GM12878 (cell line): ENCODE data around the gene SLC32A1. TPM values are rescaled to one million over a fixed set of nuclear protein-coding genes. Genes with fewer than 3 reads are reported as not detected.

Experiments used
- ATAC-seq: fragments of 200-7000 bp; cut with Tn5 transposase; 3 replicates; pipeline ENCODE4 v1.9.1; 2020; ENCODE audit warnings: mild to moderate bottlenecking, moderate library complexity
- BruUV-seq: library from RNA; stranded (reverse); fragments of 400-500 nt; replicated peaks from 2 replicates; lab custom pipeline; 2021; lab: Mats Ljungman, UMichigan
- CTCF ChIA-PET: fragments of 300-600 bp; sonication (Branson Sonifier 250); formaldehyde crosslinking; extraction: SDS; loops from one replicate; lab custom pipeline; 2021; ENCODE audit warnings: inconsistent platforms; lab: Yijun Ruan, JAX
- POLR2A ChIA-PET: fragments of 350-600 bp; formaldehyde crosslinking; extraction: SDS; loops from one replicate; lab custom pipeline; 2021; ENCODE audit warnings: inconsistent platforms; lab: Charles Lee
- RAD21 ChIA-PET: fragments of 300-600 bp; sonication (Branson Sonifier 250); formaldehyde crosslinking; loops from one replicate; lab custom pipeline; 2023; ENCODE audit warnings: antibody characterized with exemption; ENCODE audit not compliant: unreplicated experiment; lab: Charles Lee
- SMC1A ChIA-PET: fragments of 300-600 bp; sonication (Branson Sonifier 250); formaldehyde crosslinking; loops from one replicate; lab custom pipeline; 2023; ENCODE audit not compliant: unreplicated experiment, uncharacterized antibody; lab: Charles Lee
- DNase-seq: peaks from one replicate; pipeline ENCODE4 v3.0.0-alpha.2; 2011; ENCODE audit warnings: low read depth, low spot score
- FAIRE-seq: peaks from 3 replicates; lab custom pipeline; 2011; peaks lifted over from hg19 to GRCh38; lab: Jason Lieb, UNC
- H2AFZ ChIP-seq: 2 replicates; pipeline ENCODE4 v1.6.0; 2011; ENCODE audit warnings: low read depth, low read length, control low read depth; ENCODE audit not compliant: control insufficient read depth
- H3K27ac ChIP-seq: 2 replicates; pipeline ENCODE4 v1.5.1; 2011; ENCODE audit warnings: control low read depth; ENCODE audit not compliant: control insufficient read depth, insufficient read depth
- H3K27me3 ChIP-seq, 2 experiments: replicated peaks in 1 of 2; 2 replicates each; pipeline versions ENCODE4 v1.6.0 to v1.6.1; 2011; ENCODE audit warnings: low read length in 1 of 2; ENCODE audit not compliant: control insufficient read depth in 2 of 2, insufficient read depth in 2 of 2
- H3K36me3 ChIP-seq, 2 experiments: 2 replicates each; pipeline ENCODE4 v1.5.1; 2011; ENCODE audit warnings: low read length in 1 of 2; ENCODE audit not compliant: control insufficient read depth in 2 of 2, insufficient read depth in 2 of 2
- H3K4me1 ChIP-seq: 2 replicates; pipeline ENCODE4 v1.6.1; 2011; ENCODE audit warnings: mild to moderate bottlenecking, low read length, moderate library complexity, mixed read lengths; ENCODE audit not compliant: control insufficient read depth, insufficient read depth
- H3K4me2 ChIP-seq: 2 replicates; pipeline ENCODE4 v1.6.0; 2011; ENCODE audit warnings: control low read depth; ENCODE audit not compliant: control insufficient read depth, insufficient read depth
- H3K4me3 ChIP-seq: fragments of 200-600 bp; sonication (generic); 2 replicates; pipeline ENCODE4 v1.5.1; 2016
- H3K79me2 ChIP-seq: 2 replicates; pipeline ENCODE4 v1.6.0; 2011; ENCODE audit warnings: low read length; ENCODE audit not compliant: control insufficient read depth, insufficient read depth
- H3K9ac ChIP-seq: 2 replicates; pipeline ENCODE4 v1.8.0; 2011; ENCODE audit warnings: low read length, control low read depth, mixed read lengths; ENCODE audit not compliant: control insufficient read depth, insufficient read depth
- H3K9me3 ChIP-seq: replicated peaks from 3 replicates; pipeline ENCODE4 v1.5.1; 2011; ENCODE audit warnings: mild to moderate bottlenecking, low read length; ENCODE audit not compliant: control insufficient read depth, insufficient read depth
- H4K20me1 ChIP-seq: 2 replicates; pipeline ENCODE4 v1.6.0; 2011; ENCODE audit not compliant: control insufficient read depth, insufficient read depth
- E2F8 ChIP-seq: fragments of 450-650 bp; IDR thresholded peaks from 2 replicates; pipeline ENCODE4 v1.6.1; 2018; ENCODE audit warnings: mild to moderate bottlenecking, low read depth, moderate library complexity; ENCODE audit not compliant: partially characterized antibody
- IKZF1 ChIP-seq: fragments of 450-650 bp; conservative IDR thresholded peaks from 2 replicates; pipeline ENCODE4 v1.6.1; 2017; ENCODE audit warnings: antibody characterized with exemption, mild to moderate bottlenecking
- SP1 ChIP-seq: IDR thresholded peaks from one replicate; pipeline ENCODE4 v1.6.1; 2011; ENCODE audit warnings: low read depth, low read length
- ZBTB4 ChIP-seq: fragments of 450-650 bp; formaldehyde crosslinking; IDR thresholded peaks from 2 replicates; pipeline ENCODE4 v1.4.0; 2022; ENCODE audit warnings: mild to moderate bottlenecking, moderate library complexity
- ZBTB40 ChIP-seq: fragments of 450-650 bp; IDR thresholded peaks from 2 replicates; pipeline ENCODE4 v1.6.1; 2016; ENCODE audit warnings: mild to moderate bottlenecking, moderate library complexity, borderline replicate concordance
- WGBS: methylation state at CpG from one replicate; pipeline ENCODE4 v1.1.6; 2016; ENCODE audit warnings: low lambda C conversion rate; ENCODE audit not compliant: insufficient replicate concordance, insufficient coverage; ENCODE audit errors: missing lambda C conversion rate; 5-methylcytosine and 5-hydroxymethylcytosine counted together
- in situ Hi-C: fragments of 300-500 bp; cut with MboI; formaldehyde crosslinking; loops from 9 replicates; pipeline ENCODE4 v1.14.3; 2018; ENCODE audit warnings: mixed read lengths
- intact Hi-C: fragments of 100-400 bp; cut with micrococcal nuclease; formaldehyde crosslinking; loops from one replicate; pipeline ENCODE4 v1.14.2; 2022; ENCODE audit not compliant: unreplicated experiment
- polyA plus RNA-seq, 11 experiments: library from polyadenylated mRNA; depleted of rRNA in 4 of 11; unstranded in 6 of 11; stranded (reverse) in 5 of 11; fragments of >200 nt; fragmentation: Nextera tagmentation in 4 of 11; fragmentation: Illumina TruSeq in 1 of 11; extraction: Ambion mirVana in 4 of 11; extraction: Trizol in 1 of 11; gene quantifications; 1 replicate in 1 of 11; 2 replicates in 10 of 11; pipeline versions ENCODE4 v1.2.1 to v1.2.3, GENCODE V29; 2011 to 2016; ENCODE audit warnings: inconsistent platforms in 2 of 11, missing spikeins in 2 of 11, low read depth in 1 of 11
- total RNA-seq, 4 experiments: library from RNA; depleted of rRNA in 3 of 4; stranded (reverse); fragments of >200 nt in 3 of 4; fragmentation: Illumina TruSeq in 1 of 4; extraction: Trizol in 1 of 4; gene quantifications; 2 replicates each; pipeline versions ENCODE4 v1.2.1 to v1.2.3, GENCODE V29; 2013 to 2021

Gene SLC32A1
- total and polyA plus RNA-seq, 10 of the 15 experiments (the other 5 are each of a cell fraction or from before 2014, with no cell fraction given): not detected

GRCh38 chr20:38770546-38770945, 46.3 kb downstream of the SLC32A1 start:
- Histone ChIP-seq H4K20me1 (no peaks in the 10 kb centered on the region), H3K27ac (no peak overlapping the region), H3K27me3 (no peaks in the 10 kb centered on the region), H3K36me3 (peaks cover 9 to 16% of the 10 kb centered on the region in 2 experiments), H3K4me1 (no peaks in the 10 kb centered on the region), H2AFZ (no peak overlapping the region), H3K9ac (no peak overlapping the region), H3K79me2 (no peaks in the 10 kb centered on the region), H3K9me3 (no peaks in the 10 kb centered on the region), H3K4me2 (no peak overlapping the region), H3K4me3 (no peak overlapping the region)
- DNase-seq (no peak), FAIRE-seq (no peak), ATAC-seq (no peak)
- ChIA-PET RAD21 (no interaction called here), POLR2A (no interaction called here), SMC1A (interaction anchor here (2.0 kb wide), 1 partner anchor 18 kb away, joined by 5 read pairs; no protein-coding TSS in a partner anchor), CTCF (interaction anchor here (1.3 kb wide), 1 partner anchor 18 kb away, joined by 6 read pairs; no protein-coding TSS in a partner anchor)
- in situ Hi-C loops (no loop called here), intact Hi-C loops (no loop called here)
- TF ChIP-seq ZBTB40 (no peak), E2F8 (no peak), SP1 (no peak), ZBTB4 (CRISPR knock-in tag) (no peak), IKZF1 (no peak)
- no TSS peak for BruUV-seq
- WGBS: 90% methylated on average over 3 of the region's 3 CpGs
